ENCODE data around the gene ZFYVE21. TPM values are rescaled to one million over a fixed set of nuclear protein-coding genes. Genes with fewer than 3 reads are reported as not detected.

ZFYVE21 gene
- total RNA-seq, 5 donors from 2014 or later (not counting 1 experiment from before 2014, with no cell fraction given), result 8.8 to 22.8 (median 22.1) TPM

- H3K9me3 Mint-ChIP-seq, result no peaks in the 10 kb centered on the region
- Histone ChIP-seq H3K4me1 (ENCODE audit: control insufficient read depth in 1 of 2, extremely low read depth in 1 of 2, insufficient read depth in 2 of 2, low read length in 2 of 2) (no peaks in the 10 kb centered on the region), H3K36me3 (ENCODE audit: control insufficient read depth in 2 of 2, extremely low read depth in 1 of 2, insufficient read depth in 1 of 2, low read length in 1 of 2) (no peaks in the 10 kb centered on the region), H3K9me3 (no peaks in the 10 kb centered on the region), H3K27me3 (replicated peaks in 1 of 2; ENCODE audit: control insufficient read depth in 2 of 2, extremely low read depth in 1 of 2, insufficient read depth in 2 of 2, low read length in 1 of 2) (no peaks in the 10 kb centered on the region), H3K27ac (ENCODE audit: low read length) (no peak overlapping the region), H3K4me3 (ENCODE audit: control insufficient read depth in 1 of 2, extremely low read depth in 1 of 2, low read length in 1 of 2) (no peak overlapping the region)
- H3K27me3 Mint-ChIP-seq, result no peaks in the 10 kb centered on the region
- H3K27ac Mint-ChIP-seq, result no peak overlapping the region
- no peaks in the 10 kb centered on the region for H3K4me1 Mint-ChIP-seq
- CTCF ChIA-PET, result no interaction called here
- H3K4me3 Mint-ChIP-seq, result no peak overlapping the region
- no CpG with 5 or more reads among the region's 5 CpGs for WGBS (ENCODE audit: insufficient coverage)
- H3K36me3 Mint-ChIP-seq, result peaks cover 15% of the 10 kb centered on the region
- POLR2A ChIA-PET, result interaction anchor here in 1 of 2 donors (0.6 kb wide), 1 partner anchor 306 kb away, joined by 3 read pairs; no protein-coding TSS in a partner anchor
- ATAC-seq (replicated peaks in 1 of 4), result no peak
- DNase-seq, result no peak
These were observed 48.3 kb downstream of the ZFYVE21 start for GRCh38 chr14:103763730-103764488.

- DNase-seq (no peak), ATAC-seq (replicated peaks in 1 of 4) (no peak)
- Histone ChIP-seq H3K27me3 (replicated peaks in 1 of 2; ENCODE audit: control insufficient read depth in 2 of 2, extremely low read depth in 1 of 2, insufficient read depth in 2 of 2, low read length in 1 of 2) (no peaks in the 10 kb centered on the region), H3K27ac (ENCODE audit: low read length) (no peak overlapping the region), H3K9me3 (no peaks in the 10 kb centered on the region), H3K4me1 (ENCODE audit: control insufficient read depth in 1 of 2, extremely low read depth in 1 of 2, insufficient read depth in 2 of 2, low read length in 2 of 2) (no peaks in the 10 kb centered on the region), H3K36me3 (ENCODE audit: control insufficient read depth in 2 of 2, extremely low read depth in 1 of 2, insufficient read depth in 1 of 2, low read length in 1 of 2) (no peaks in the 10 kb centered on the region), H3K4me3 (ENCODE audit: control insufficient read depth in 1 of 2, extremely low read depth in 1 of 2, low read length in 1 of 2) (no peak overlapping the region)
- WGBS (ENCODE audit: insufficient coverage), result 75% methylated on average over 3 of the region's 3 CpGs
- H3K27ac Mint-ChIP-seq, result no peak overlapping the region
- H3K4me1 Mint-ChIP-seq, result no peaks in the 10 kb centered on the region
- H3K36me3 Mint-ChIP-seq, result peaks cover 18% of the 10 kb centered on the region
- ChIA-PET POLR2A (no interaction called here), CTCF (interaction anchor here in 1 of 2 donors (0.6 kb wide), 1 partner anchor 11 kb away, joined by 3 read pairs; no protein-coding TSS in a partner anchor)
- H3K4me3 Mint-ChIP-seq, result no peak overlapping the region
- no peaks in the 10 kb centered on the region for H3K27me3 Mint-ChIP-seq
- H3K9me3 Mint-ChIP-seq, result no peaks in the 10 kb centered on the region
These were observed 49.9 kb downstream of the ZFYVE21 start for GRCh38 chr14:103765526-103765925.

GRCh38 chr14:103767336-103767894 is 51.8 kb downstream of the ZFYVE21 start:
- CTCF ChIA-PET, result no interaction called here
- H3K9me3 Mint-ChIP-seq, result no peaks in the 10 kb centered on the region
- H3K27me3 Mint-ChIP-seq, result no peaks in the 10 kb centered on the region
- no peak overlapping the region for H3K4me3 ChIP-seq (ENCODE audit: control insufficient read depth in 1 of 2, extremely low read depth in 1 of 2, low read length in 1 of 2)
- no peak for ATAC-seq (replicated peaks in 1 of 4)
- POLR2A ChIA-PET, result no interaction called here
- peaks cover 32% of the 10 kb centered on the region for H3K36me3 Mint-ChIP-seq
- no peaks in the 10 kb centered on the region for H3K4me1 ChIP-seq (ENCODE audit: control insufficient read depth in 1 of 2, extremely low read depth in 1 of 2, insufficient read depth in 2 of 2, low read length in 2 of 2)
- H3K4me3 Mint-ChIP-seq, result no peak overlapping the region
- H3K27ac Mint-ChIP-seq, result no peak overlapping the region
- H3K27me3 ChIP-seq (replicated peaks in 1 of 2; ENCODE audit: control insufficient read depth in 2 of 2, extremely low read depth in 1 of 2, insufficient read depth in 2 of 2, low read length in 1 of 2), result no peaks in the 10 kb centered on the region
- H3K9me3 ChIP-seq, result no peaks in the 10 kb centered on the region
- no peaks in the 10 kb centered on the region for H3K36me3 ChIP-seq (ENCODE audit: control insufficient read depth in 2 of 2, extremely low read depth in 1 of 2, insufficient read depth in 1 of 2, low read length in 1 of 2)
- H3K27ac ChIP-seq (ENCODE audit: low read length), result no peak overlapping the region
- no peaks in the 10 kb centered on the region for H3K4me1 Mint-ChIP-seq
- DNase-seq, result no peak
- WGBS (ENCODE audit: insufficient coverage), result 98% methylated on average over 4 of the region's 4 CpGs

GRCh38 chr14:103770500-103770899 is 54.9 kb downstream of the ZFYVE21 start:
- H3K4me3 ChIP-seq (ENCODE audit: control insufficient read depth in 1 of 2, extremely low read depth in 1 of 2, low read length in 1 of 2), result no peak overlapping the region
- no peaks in the 10 kb centered on the region for H3K36me3 ChIP-seq (ENCODE audit: control insufficient read depth in 2 of 2, extremely low read depth in 1 of 2, insufficient read depth in 1 of 2, low read length in 1 of 2)
- no peaks in the 10 kb centered on the region for H3K27me3 Mint-ChIP-seq
- WGBS (ENCODE audit: insufficient coverage), result 88% methylated on average over 2 of the region's 2 CpGs
- ATAC-seq (replicated peaks in 1 of 4), result no peak
- ChIA-PET CTCF (no interaction called here), POLR2A (no interaction called here)
- H3K27me3 ChIP-seq (replicated peaks in 1 of 2; ENCODE audit: control insufficient read depth in 2 of 2, extremely low read depth in 1 of 2, insufficient read depth in 2 of 2, low read length in 1 of 2), result no peaks in the 10 kb centered on the region
- peaks cover 47% of the 10 kb centered on the region for H3K36me3 Mint-ChIP-seq
- H3K9me3 Mint-ChIP-seq, result no peaks in the 10 kb centered on the region
- no peak overlapping the region for H3K4me3 Mint-ChIP-seq
- DNase-seq, result no peak
- no peaks in the 10 kb centered on the region for H3K4me1 ChIP-seq (ENCODE audit: control insufficient read depth in 1 of 2, extremely low read depth in 1 of 2, insufficient read depth in 2 of 2, low read length in 2 of 2)
- H3K27ac ChIP-seq (ENCODE audit: low read length), result no peak overlapping the region
- no peaks in the 10 kb centered on the region for H3K4me1 Mint-ChIP-seq
- H3K27ac Mint-ChIP-seq, result no peak overlapping the region
- no peaks in the 10 kb centered on the region for H3K9me3 ChIP-seq

GRCh38 chr14:103770902-103771301 is 55.3 kb downstream of the ZFYVE21 start:
- H3K27ac ChIP-seq (ENCODE audit: low read length), result no peak overlapping the region
- ChIA-PET CTCF (no interaction called here), POLR2A (no interaction called here)
- Mint-ChIP-seq H3K36me3 (peaks cover 49% of the 10 kb centered on the region), H3K9me3 (no peaks in the 10 kb centered on the region), H3K4me3 (no peak overlapping the region), H3K27me3 (no peaks in the 10 kb centered on the region), H3K4me1 (no peaks in the 10 kb centered on the region), H3K27ac (no peak overlapping the region)
- ATAC-seq (replicated peaks in 1 of 4) (no peak), DNase-seq (no peak)
- no peaks in the 10 kb centered on the region for H3K36me3 ChIP-seq (ENCODE audit: control insufficient read depth in 2 of 2, extremely low read depth in 1 of 2, insufficient read depth in 1 of 2, low read length in 1 of 2)
- WGBS (ENCODE audit: insufficient coverage), result 100% methylated on average over 1 of the region's 4 CpGs
- no peak overlapping the region for H3K4me3 ChIP-seq (ENCODE audit: control insufficient read depth in 1 of 2, extremely low read depth in 1 of 2, low read length in 1 of 2)
- no peaks in the 10 kb centered on the region for H3K27me3 ChIP-seq (replicated peaks in 1 of 2; ENCODE audit: control insufficient read depth in 2 of 2, extremely low read depth in 1 of 2, insufficient read depth in 2 of 2, low read length in 1 of 2)
- no peaks in the 10 kb centered on the region for H3K9me3 ChIP-seq
- no peaks in the 10 kb centered on the region for H3K4me1 ChIP-seq (ENCODE audit: control insufficient read depth in 1 of 2, extremely low read depth in 1 of 2, insufficient read depth in 2 of 2, low read length in 2 of 2)

GRCh38 chr14:103772078-103772712 is 56.6 kb downstream of the ZFYVE21 start:
- ChIA-PET CTCF (no interaction called here), POLR2A (no interaction called here)
- no peak overlapping the region for H3K27ac Mint-ChIP-seq
- no peaks in the 10 kb centered on the region for H3K27me3 Mint-ChIP-seq
- ATAC-seq (replicated peaks in 1 of 4) (no peak), DNase-seq (no peak)
- H3K4me3 Mint-ChIP-seq, result no peak overlapping the region
- no peaks in the 10 kb centered on the region for H3K9me3 Mint-ChIP-seq
- H3K36me3 Mint-ChIP-seq, result peaks cover 57% of the 10 kb centered on the region
- no peaks in the 10 kb centered on the region for H3K4me1 Mint-ChIP-seq
- Histone ChIP-seq H3K27ac (ENCODE audit: low read length) (no peak overlapping the region), H3K4me1 (ENCODE audit: control insufficient read depth in 1 of 2, extremely low read depth in 1 of 2, insufficient read depth in 2 of 2, low read length in 2 of 2) (no peaks in the 10 kb centered on the region), H3K4me3 (ENCODE audit: control insufficient read depth in 1 of 2, extremely low read depth in 1 of 2, low read length in 1 of 2) (no peak overlapping the region), H3K9me3 (no peaks in the 10 kb centered on the region), H3K36me3 (ENCODE audit: control insufficient read depth in 2 of 2, extremely low read depth in 1 of 2, insufficient read depth in 1 of 2, low read length in 1 of 2) (no peaks in the 10 kb centered on the region), H3K27me3 (replicated peaks in 1 of 2; ENCODE audit: control insufficient read depth in 2 of 2, extremely low read depth in 1 of 2, insufficient read depth in 2 of 2, low read length in 1 of 2) (no peaks in the 10 kb centered on the region)
- WGBS (ENCODE audit: insufficient coverage), result no CpG with 5 or more reads among the region's 1 CpG

All from T-cell (primary cell).